ENCODE measurements around the gene RTN4. TPM values are rescaled to one million over a fixed set of nuclear protein-coding genes. Genes with fewer than 3 reads are reported as not detected.
A peak's percentile ranks its signal among the peaks of the same experiment; 100 is the strongest.

The RTN4 gene
- total RNA-seq, 2 experiments from 2014 or later: 84.9 to 85.7 TPM

- ChIA-PET POLR2A (interaction anchor here (1.1 kb wide), 1 partner anchor 20 kb away, joined by 3 read pairs; no protein-coding TSS in a partner anchor), CTCF (interaction anchor here (0.9 kb wide), 1 partner anchor 9 kb away, joined by 4 read pairs; no protein-coding TSS in a partner anchor)
- Mint-ChIP-seq H3K27me3 (no peaks in the 10 kb centered on the region), H3K4me1 (ENCODE audit: low read depth) (peaks cover 36% of the 10 kb centered on the region), H3K27ac (no peak overlapping the region), H3K9me3 (peaks cover 7% of the 10 kb centered on the region), H3K36me3 (ENCODE audit: low read depth) (peaks cover 18% of the 10 kb centered on the region), H3K4me3 (no peak overlapping the region)
- H3K4me1 ChIP-seq (ENCODE audit: insufficient read depth, low read length): peaks cover 37% of the 10 kb centered on the region
- intact Hi-C loops (cut with DNase I, micrococcal nuclease): no loop called here
- TF ChIP-seq CTCF (IDR thresholded peaks at IDR 0.05): no peak
- no peak overlapping the region for H3K4me3 ChIP-seq (ENCODE audit: low read length)
- H3K27ac ChIP-seq (ENCODE audit: low read depth in 1 of 2, low read length in 2 of 2): no peak overlapping the region
- no peak for DNase-seq
- no peaks in the 10 kb centered on the region for H3K27me3 ChIP-seq (ENCODE audit: control insufficient read depth in 1 of 2, insufficient read depth in 2 of 2, low read length in 2 of 2)
- no peak for ATAC-seq (ENCODE audit: poor library complexity)
- peaks cover 0 to 19% of the 10 kb centered on the region in 2 experiments for H3K9me3 ChIP-seq (ENCODE audit: control insufficient read depth in 1 of 2, insufficient read depth in 1 of 2, low read length in 2 of 2)
- no peaks in the 10 kb centered on the region for H3K36me3 ChIP-seq (ENCODE audit: insufficient read depth, low read length)
Measured at GRCh38 chr2:54963476-54963875, 86.8 kb downstream of the RTN4 start.

GRCh38 chr2:54962935-54963440 is 87.3 kb downstream of the RTN4 start:
- H3K4me3 ChIP-seq (ENCODE audit: low read length): no peak overlapping the region
- Mint-ChIP-seq H3K27me3 (no peaks in the 10 kb centered on the region), H3K4me3 (no peak overlapping the region), H3K4me1 (ENCODE audit: low read depth) (peaks cover 36% of the 10 kb centered on the region), H3K36me3 (ENCODE audit: low read depth) (peaks cover 13% of the 10 kb centered on the region), H3K27ac (peak overlapping the region; percentile 37), H3K9me3 (peaks cover 7% of the 10 kb centered on the region)
- peaks cover 0 to 16% of the 10 kb centered on the region in 2 experiments for H3K9me3 ChIP-seq (ENCODE audit: control insufficient read depth in 1 of 2, insufficient read depth in 1 of 2, low read length in 2 of 2)
- H3K4me1 ChIP-seq (ENCODE audit: insufficient read depth, low read length): peaks cover 37% of the 10 kb centered on the region
- H3K36me3 ChIP-seq (ENCODE audit: insufficient read depth, low read length): no peaks in the 10 kb centered on the region
- H3K27me3 ChIP-seq (ENCODE audit: control insufficient read depth in 1 of 2, insufficient read depth in 2 of 2, low read length in 2 of 2): no peaks in the 10 kb centered on the region
- TF ChIP-seq CTCF (IDR thresholded peaks at IDR 0.05): no peak
- ChIA-PET POLR2A (interaction anchor here (1.1 kb wide), 1 partner anchor 21 kb away, joined by 3 read pairs; no protein-coding TSS in a partner anchor), CTCF (interaction anchor here (0.9 kb wide), 1 partner anchor 9 kb away, joined by 4 read pairs; no protein-coding TSS in a partner anchor)
- DNase-seq: no peak
- ATAC-seq (ENCODE audit: poor library complexity): no peak
- H3K27ac ChIP-seq (ENCODE audit: low read depth in 1 of 2, low read length in 2 of 2): no peak overlapping the region
- intact Hi-C loops (cut with DNase I, micrococcal nuclease): no loop called here

GRCh38 chr2:54962511-54962910 is 87.7 kb downstream of the RTN4 start:
- TF ChIP-seq CTCF (IDR thresholded peaks at IDR 0.05): no peak

More at GRCh38 chr2:54962511-54962910, 87.7 kb downstream of the RTN4 start:
- Mint-ChIP-seq H3K9me3 (peaks cover 7% of the 10 kb centered on the region), H3K36me3 (ENCODE audit: low read depth) (peaks cover 10% of the 10 kb centered on the region), H3K4me1 (ENCODE audit: low read depth) (peaks cover 36% of the 10 kb centered on the region), H3K4me3 (no peak overlapping the region), H3K27me3 (no peaks in the 10 kb centered on the region), H3K27ac (peak overlapping the region; percentile 37)
- intact Hi-C loops (cut with DNase I, micrococcal nuclease): no loop called here
- H3K27me3 ChIP-seq (ENCODE audit: control insufficient read depth in 1 of 2, insufficient read depth in 2 of 2, low read length in 2 of 2): no peaks in the 10 kb centered on the region
- H3K4me3 ChIP-seq (ENCODE audit: low read length): no peak overlapping the region
- ChIA-PET CTCF (no interaction called here), POLR2A (no interaction called here)
- no peaks in the 10 kb centered on the region for H3K36me3 ChIP-seq (ENCODE audit: insufficient read depth, low read length)
- peaks cover 37% of the 10 kb centered on the region for H3K4me1 ChIP-seq (ENCODE audit: insufficient read depth, low read length)
- H3K27ac ChIP-seq (ENCODE audit: low read depth in 1 of 2, low read length in 2 of 2): no peak overlapping the region
- peaks cover 0 to 13% of the 10 kb centered on the region in 2 experiments for H3K9me3 ChIP-seq (ENCODE audit: control insufficient read depth in 1 of 2, insufficient read depth in 1 of 2, low read length in 2 of 2)
- ATAC-seq (ENCODE audit: poor library complexity): no peak
- no peak for DNase-seq
